NAMALWA (cell line): ENCODE results near the gene RIT2.
"Not testable (repeated sequence)": the region's sequence is repeated elsewhere in the genome, so short reads cannot be mapped to it uniquely, and the experiment has no call there.

Experiments used
- DNase-seq: peaks from one replicate; pipeline ENCODE4 v3.0.0-alpha.2; 2015; ENCODE audit warnings: low spot score

RIT2 gene

GRCh38 chr18:42830936-42831335 is 284.5 kb downstream of the RIT2 start:
- DNase-seq, result no peak

GRCh38 chr18:42828881-42829280 is 286.6 kb downstream of the RIT2 start:
- no peak for DNase-seq

GRCh38 chr18:42824178-42824577 is 291.3 kb downstream of the RIT2 start:
- no peak for DNase-seq

GRCh38 chr18:42822711-42823110 is 292.8 kb downstream of the RIT2 start:
- no peak for DNase-seq

GRCh38 chr18:42821492-42821891 is 294.0 kb downstream of the RIT2 start:
- DNase-seq, result no peak

GRCh38 chr18:42814618-42815017 is 300.9 kb downstream of the RIT2 start:
- peak; percentile 7 for DNase-seq

- no peak for DNase-seq
Measured at GRCh38 chr18:42814184-42814583, 301.3 kb downstream of the RIT2 start.

GRCh38 chr18:42813570-42813969 is 301.9 kb downstream of the RIT2 start:
- DNase-seq, result no peak

- DNase-seq, result no peak
Measured at GRCh38 chr18:42807887-42808286, 307.6 kb downstream of the RIT2 start.

- no peak for DNase-seq
Measured at GRCh38 chr18:42801706-42802105, 313.8 kb downstream of the RIT2 start.

GRCh38 chr18:42798606-42799170 is 316.8 kb downstream of the RIT2 start:
- DNase-seq, result no peak

GRCh38 chr18:42795213-42795789 is 320.2 kb downstream of the RIT2 start:
- not testable (repeated sequence) for DNase-seq

GRCh38 chr18:42792731-42793130 is 322.8 kb downstream of the RIT2 start:
- no peak for DNase-seq

- no peak for DNase-seq
Measured at GRCh38 chr18:42784632-42785031, 330.9 kb downstream of the RIT2 start.

GRCh38 chr18:42782929-42783328 is 332.6 kb downstream of the RIT2 start:
- no peak for DNase-seq

- DNase-seq, result no peak
Measured at GRCh38 chr18:42781298-42781815, 334.1 kb downstream of the RIT2 start.

- no peak for DNase-seq
Measured at GRCh38 chr18:42780171-42780570, 335.3 kb downstream of the RIT2 start.

GRCh38 chr18:42778445-42779042 is 336.9 kb downstream of the RIT2 start:
- DNase-seq, result no peak

GRCh38 chr18:42778024-42778423 is 337.5 kb downstream of the RIT2 start:
- DNase-seq, result no peak

GRCh38 chr18:42773870-42774269 is 341.6 kb downstream of the RIT2 start:
- DNase-seq, result no peak

- DNase-seq, result no peak
Measured at GRCh38 chr18:42771936-42772335, 343.5 kb downstream of the RIT2 start.

GRCh38 chr18:42765302-42765701 is 350.2 kb downstream of the RIT2 start:
- DNase-seq, result no peak

GRCh38 chr18:42760290-42760689 is 355.2 kb downstream of the RIT2 start:
- DNase-seq, result no peak

- DNase-seq, result no peak
Measured at GRCh38 chr18:42758852-42759251, 356.6 kb downstream of the RIT2 start.
